ENCODE results near the gene PGGHG.
"Not testable (repeated sequence)": the region's sequence is repeated elsewhere in the genome, so short reads cannot be mapped to it uniquely, and the experiment has no call there.

The PGGHG gene

DNA sequence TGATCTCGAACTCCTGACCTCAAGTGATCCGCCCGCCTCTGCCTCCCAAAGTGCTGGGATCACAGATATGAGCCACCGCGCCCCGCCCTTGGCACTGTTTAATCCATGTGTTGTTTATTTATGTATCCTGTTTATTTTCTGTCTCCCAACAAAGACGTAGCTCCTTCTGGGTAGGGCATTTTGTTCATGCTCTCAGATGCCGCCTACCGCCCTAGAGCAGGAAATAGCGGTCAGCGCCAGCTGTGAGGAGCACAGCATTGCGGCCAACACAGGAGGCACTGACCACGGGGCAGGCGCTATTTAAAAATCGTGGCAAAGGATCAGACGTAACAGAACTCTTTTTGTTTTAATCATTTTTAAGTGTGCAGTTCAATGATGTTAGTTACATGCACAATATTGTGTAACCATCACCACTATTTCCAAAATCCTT lies 20.2 kb upstream of the PGGHG start:
- TF ChIP-seq, protein P1, sequence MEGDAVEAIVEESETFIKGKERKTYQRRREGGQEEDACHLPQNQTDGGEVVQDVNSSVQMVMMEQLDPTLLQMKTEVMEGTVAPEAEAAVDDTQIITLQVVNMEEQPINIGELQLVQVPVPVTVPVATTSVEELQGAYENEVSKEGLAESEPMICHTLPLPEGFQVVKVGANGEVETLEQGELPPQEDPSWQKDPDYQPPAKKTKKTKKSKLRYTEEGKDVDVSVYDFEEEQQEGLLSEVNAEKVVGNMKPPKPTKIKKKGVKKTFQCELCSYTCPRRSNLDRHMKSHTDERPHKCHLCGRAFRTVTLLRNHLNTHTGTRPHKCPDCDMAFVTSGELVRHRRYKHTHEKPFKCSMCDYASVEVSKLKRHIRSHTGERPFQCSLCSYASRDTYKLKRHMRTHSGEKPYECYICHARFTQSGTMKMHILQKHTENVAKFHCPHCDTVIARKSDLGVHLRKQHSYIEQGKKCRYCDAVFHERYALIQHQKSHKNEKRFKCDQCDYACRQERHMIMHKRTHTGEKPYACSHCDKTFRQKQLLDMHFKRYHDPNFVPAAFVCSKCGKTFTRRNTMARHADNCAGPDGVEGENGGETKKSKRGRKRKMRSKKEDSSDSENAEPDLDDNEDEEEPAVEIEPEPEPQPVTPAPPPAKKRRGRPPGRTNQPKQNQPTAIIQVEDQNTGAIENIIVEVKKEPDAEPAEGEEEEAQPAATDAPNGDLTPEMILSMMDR (conservative IDR thresholded peaks at IDR 0.05; ENCODE audit: low read depth, low read length), result peak; percentile 22
- not testable (repeated sequence) for H3K4me3 ChIP-seq (ENCODE audit: low read depth, low read length)
- DNase-seq (ENCODE audit: low read depth), result peak; percentile 64

DNA sequence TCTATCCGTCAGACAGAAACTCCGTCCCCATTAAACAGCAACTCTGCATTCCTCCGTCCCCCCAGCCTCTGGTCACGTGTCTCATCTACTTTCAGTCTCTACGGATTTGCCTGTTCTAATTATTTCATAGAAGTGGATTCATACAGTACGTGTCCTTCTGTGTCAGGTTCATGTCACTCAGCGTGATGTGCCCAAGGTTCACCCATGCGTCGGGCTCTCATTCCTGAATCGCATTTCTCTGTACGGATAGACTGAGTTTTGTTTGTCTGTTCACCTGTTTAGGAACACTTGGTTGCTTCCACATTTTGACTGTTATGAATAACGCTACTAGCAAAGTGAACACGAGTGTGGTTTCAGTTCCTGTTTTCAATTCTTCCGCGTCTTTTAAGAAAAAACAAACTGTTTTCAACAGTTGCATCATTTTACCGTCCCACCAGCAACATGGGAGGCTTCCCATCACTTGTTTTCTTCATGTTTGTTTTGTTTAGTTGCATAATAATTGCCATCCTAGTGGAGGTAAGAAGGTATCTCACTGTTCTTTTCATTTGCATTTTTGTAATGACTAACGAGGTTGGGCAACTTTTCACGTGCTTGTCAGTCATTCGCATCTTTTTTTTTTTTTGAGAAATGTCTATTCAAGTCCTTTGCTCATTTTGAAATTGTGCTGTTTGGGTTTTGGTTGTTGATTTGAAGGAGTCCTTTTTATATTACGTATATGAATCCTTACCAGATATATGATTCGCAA lies 19.6 kb upstream of the PGGHG start:
- H3K4me3 ChIP-seq (ENCODE audit: low read depth, low read length), result peak overlapping the region; percentile 35
- TF ChIP-seq, protein P1 (conservative IDR thresholded peaks at IDR 0.05; ENCODE audit: low read depth, low read length), result no peak
- DNase-seq (ENCODE audit: low read depth), result peak; percentile 26

DNA sequence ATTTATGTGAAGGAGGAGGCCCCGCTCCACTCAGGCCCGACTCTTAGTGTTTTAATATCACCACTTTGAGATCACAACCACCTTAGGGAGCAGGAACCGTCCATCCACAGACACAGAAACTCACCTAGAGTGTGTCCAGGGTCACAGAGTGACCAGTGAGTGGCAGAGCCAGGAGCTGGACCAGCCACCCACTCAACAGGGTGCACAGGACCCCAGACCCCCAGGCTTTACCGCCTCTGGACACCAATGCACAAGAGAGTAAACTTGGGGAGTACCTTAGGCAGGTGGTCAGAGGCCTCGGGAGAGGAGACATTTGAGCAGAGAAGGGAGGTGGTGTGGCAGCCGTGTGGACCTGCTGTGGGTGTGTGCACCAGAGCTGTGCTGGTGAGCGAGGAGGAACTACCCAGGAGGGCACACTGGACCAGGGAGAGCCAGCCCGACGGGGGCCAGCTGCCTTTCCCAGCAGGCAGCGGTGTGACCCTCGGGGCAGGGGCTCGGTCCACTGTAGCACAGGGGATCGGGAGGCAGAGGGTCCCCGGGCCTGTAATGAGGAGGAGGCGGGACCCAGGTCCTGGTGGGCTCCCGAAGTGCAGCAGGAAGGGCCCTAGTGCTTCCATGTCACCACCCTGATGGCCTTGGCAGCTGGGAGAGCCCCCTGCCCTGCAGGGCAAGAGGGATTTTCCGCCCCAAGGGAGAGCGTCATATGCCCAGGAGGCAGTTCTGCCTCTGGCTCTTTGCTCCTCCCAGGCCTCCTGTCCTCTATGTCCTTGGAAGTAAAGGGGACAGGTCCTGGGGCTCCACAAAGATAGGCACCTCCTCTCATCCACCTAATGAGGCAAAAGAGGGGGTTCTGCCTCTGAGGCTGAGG lies 18.2 kb upstream of the PGGHG start:
- TF ChIP-seq, protein P1 (conservative IDR thresholded peaks at IDR 0.05; ENCODE audit: low read depth, low read length), result no peak
- no peak for DNase-seq (ENCODE audit: low read depth)
- no peak overlapping the region for H3K4me3 ChIP-seq (ENCODE audit: low read depth, low read length)

DNA sequence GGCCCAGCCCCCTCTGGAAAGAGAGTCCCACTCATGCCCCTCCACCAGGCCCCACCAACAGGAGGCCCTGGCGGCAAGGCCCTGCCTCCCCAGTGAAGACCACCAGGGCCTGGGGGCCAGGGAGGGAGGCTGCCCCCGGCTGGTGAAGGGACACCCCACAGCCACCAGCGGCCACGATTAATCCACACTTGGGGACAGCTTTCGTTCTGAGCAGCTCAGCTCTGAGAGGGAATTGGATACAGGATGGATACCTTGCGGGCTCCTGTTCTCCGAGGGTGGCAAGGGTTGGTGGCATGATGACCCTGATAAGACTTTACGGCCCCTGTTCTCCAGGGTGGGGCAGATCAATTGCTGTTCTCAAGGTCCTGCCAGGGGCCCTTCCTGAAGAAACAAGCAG lies 17.6 kb upstream of the PGGHG start:
- no peak for DNase-seq (ENCODE audit: low read depth)
- TF ChIP-seq, protein P1 (conservative IDR thresholded peaks at IDR 0.05; ENCODE audit: low read depth, low read length), result no peak

DNA sequence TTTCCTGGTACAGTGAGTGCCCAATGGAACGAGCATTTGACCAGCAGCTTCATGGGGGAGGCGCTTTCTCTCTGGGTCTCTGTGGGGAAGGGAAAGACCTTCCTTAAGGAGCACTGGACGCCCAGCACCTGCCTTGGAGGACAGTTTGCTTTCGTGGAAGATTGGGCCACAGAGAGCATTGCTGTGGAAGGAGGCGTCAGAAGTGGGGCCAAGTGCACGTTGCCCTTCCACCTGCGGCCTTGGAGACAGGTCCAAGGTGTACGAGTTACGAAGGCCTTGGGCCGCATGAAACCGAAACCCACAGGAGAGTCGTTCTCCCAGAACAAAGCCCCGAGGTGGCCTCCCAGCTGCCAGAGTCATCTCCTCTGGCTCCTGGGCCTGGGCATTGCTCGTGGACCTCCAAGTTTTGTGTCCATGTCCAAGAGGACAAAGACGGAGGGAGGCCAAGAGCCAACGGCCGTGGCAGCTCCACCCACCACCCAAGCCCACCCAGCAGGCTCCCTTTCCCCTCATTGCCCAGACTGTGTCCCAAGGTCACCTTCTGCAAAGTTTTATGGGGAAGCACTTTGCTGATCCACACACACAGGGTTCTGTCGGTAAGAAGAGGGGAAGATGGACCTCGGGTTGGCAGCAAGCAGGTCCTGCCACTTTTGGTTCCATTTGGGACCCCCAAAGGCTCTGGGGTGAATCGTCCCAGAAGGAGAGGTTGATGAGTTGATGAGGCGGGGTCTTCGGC lies 16.6 kb upstream of the PGGHG start:
- no peak overlapping the region for H3K4me3 ChIP-seq (ENCODE audit: low read depth, low read length)
- DNase-seq (ENCODE audit: low read depth), result no peak

More for the DNA sequence above, 17.6 kb upstream of the PGGHG start:
- H3K4me3 ChIP-seq (ENCODE audit: low read depth, low read length), result no peak overlapping the region

DNA sequence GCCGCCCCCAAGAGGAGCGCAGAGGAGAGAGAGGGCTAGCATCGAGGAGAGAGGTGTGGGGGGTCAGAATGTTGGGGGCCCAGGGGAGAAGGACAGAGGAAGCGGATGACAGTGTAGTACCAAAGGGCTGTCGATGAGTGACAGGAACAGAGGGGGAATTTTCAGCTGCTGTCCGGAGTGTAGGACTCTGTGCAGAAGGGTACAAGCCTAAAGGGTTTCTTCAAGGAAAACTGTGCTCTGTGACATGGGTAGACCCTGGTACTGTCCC lies 16.1 kb upstream of the PGGHG start:
- DNase-seq (ENCODE audit: low read depth), result no peak
- no peak overlapping the region for H3K4me3 ChIP-seq (ENCODE audit: low read depth, low read length)
- TF ChIP-seq, protein P1 (conservative IDR thresholded peaks at IDR 0.05; ENCODE audit: low read depth, low read length), result no peak

More for the DNA sequence above, 16.6 kb upstream of the PGGHG start:
- TF ChIP-seq, protein P1 (conservative IDR thresholded peaks at IDR 0.05; ENCODE audit: low read depth, low read length), result no peak

Measured in choroid plexus epithelial cell (primary cell).